Peyer's patch (tissue), 4 donors: ENCODE measurements around the gene PRKCA. TPM values are rescaled to one million over a fixed set of nuclear protein-coding genes. Genes with fewer than 3 reads are reported as not detected.
"Not testable (repeated sequence)": the region's sequence is repeated elsewhere in the genome, so short reads cannot be mapped to it uniquely, and the experiment has no call there.

Source experiments
- DNase-seq, 3 donors: peaks; one replicate each; pipeline ENCODE4 v3.0.0-alpha.2; 2017 to 2019
- H3K27ac ChIP-seq, 4 donors: fragments of 200-600 bp; sonication (generic); one replicate each; pipeline ENCODE4 v1.5.1; 2016 to 2019
- H3K27me3 ChIP-seq, 2 donors: fragments of 200-600 bp; sonication (generic); one replicate each; pipeline ENCODE4 v1.5.1; 2019
- H3K36me3 ChIP-seq, 3 donors: fragments of 200-600 bp; sonication (generic); one replicate each; pipeline ENCODE4 v1.5.1; 2016 to 2019
- H3K4me1 ChIP-seq, 4 donors: fragments of 200-600 bp; sonication (generic); one replicate each; pipeline ENCODE4 v1.5.1; 2016 to 2019
- H3K4me3 ChIP-seq, 4 donors: fragments of 200-600 bp; sonication (generic); 1 replicate in 3 of 4; 2 replicates in 1 of 4; pipeline ENCODE4 v1.5.1; 2016 to 2019; ENCODE audit warnings: mild to moderate bottlenecking in 1 of 4
- H3K9me3 ChIP-seq, 4 donors: fragments of 200-600 bp; sonication (generic); one replicate each; pipeline ENCODE4 v1.5.1; 2016 to 2019; ENCODE audit warnings: mild to moderate bottlenecking in 1 of 4
- POLR2A ChIP-seq, 2 donors: fragments of 450-650 bp; IDR thresholded peaks; one replicate each; pipeline ENCODE4 v1.5.1; 2017; ENCODE audit warnings: antibody characterized with exemption in 2 of 2, mild to moderate bottlenecking in 2 of 2, moderate library complexity in 2 of 2
- total RNA-seq, 4 donors: library from RNA; depleted of rRNA; stranded (reverse); fragments of >200 nt; gene quantifications; one replicate each; pipeline ENCODE4 v1.1.0, GENCODE V29; 2016
- TF ChIP-seq, protein P1 (sequence below), 6 experiments: fragments of 450-650 bp in 4 of 6; fragments of 200-600 bp in 2 of 6; sonication (generic) in 1 of 6; IDR thresholded peaks; one replicate each; pipeline ENCODE4 v1.5.1; 2017 to 2019; ENCODE audit warnings: antibody characterized with exemption in 6 of 6, mild to moderate bottlenecking in 3 of 6, moderate library complexity in 1 of 6

The PRKCA gene
- total RNA-seq, 4 donors from 2014 or later, result 32.2 to 47.0 (median 43.5) TPM

GRCh38 chr17:66344473-66344872 lies 42.1 kb downstream of the PRKCA start:
- TF ChIP-seq POLR2A (IDR thresholded peaks at IDR 0.05), result no peak
- TF ChIP-seq, protein P1, sequence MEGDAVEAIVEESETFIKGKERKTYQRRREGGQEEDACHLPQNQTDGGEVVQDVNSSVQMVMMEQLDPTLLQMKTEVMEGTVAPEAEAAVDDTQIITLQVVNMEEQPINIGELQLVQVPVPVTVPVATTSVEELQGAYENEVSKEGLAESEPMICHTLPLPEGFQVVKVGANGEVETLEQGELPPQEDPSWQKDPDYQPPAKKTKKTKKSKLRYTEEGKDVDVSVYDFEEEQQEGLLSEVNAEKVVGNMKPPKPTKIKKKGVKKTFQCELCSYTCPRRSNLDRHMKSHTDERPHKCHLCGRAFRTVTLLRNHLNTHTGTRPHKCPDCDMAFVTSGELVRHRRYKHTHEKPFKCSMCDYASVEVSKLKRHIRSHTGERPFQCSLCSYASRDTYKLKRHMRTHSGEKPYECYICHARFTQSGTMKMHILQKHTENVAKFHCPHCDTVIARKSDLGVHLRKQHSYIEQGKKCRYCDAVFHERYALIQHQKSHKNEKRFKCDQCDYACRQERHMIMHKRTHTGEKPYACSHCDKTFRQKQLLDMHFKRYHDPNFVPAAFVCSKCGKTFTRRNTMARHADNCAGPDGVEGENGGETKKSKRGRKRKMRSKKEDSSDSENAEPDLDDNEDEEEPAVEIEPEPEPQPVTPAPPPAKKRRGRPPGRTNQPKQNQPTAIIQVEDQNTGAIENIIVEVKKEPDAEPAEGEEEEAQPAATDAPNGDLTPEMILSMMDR (IDR thresholded peaks at IDR 0.05), result no peak
- H3K4me3 ChIP-seq, result no peak overlapping the region
- DNase-seq, result no peak
- H3K4me1 ChIP-seq, result peaks cover 0 to 43% (median under 1%) of the 10 kb centered on the region in 4 donors
- no peaks in the 10 kb centered on the region for H3K36me3 ChIP-seq
- no peaks in the 10 kb centered on the region for H3K9me3 ChIP-seq
- H3K27me3 ChIP-seq, result no peaks in the 10 kb centered on the region
- H3K27ac ChIP-seq, result no peak overlapping the region

DNA sequence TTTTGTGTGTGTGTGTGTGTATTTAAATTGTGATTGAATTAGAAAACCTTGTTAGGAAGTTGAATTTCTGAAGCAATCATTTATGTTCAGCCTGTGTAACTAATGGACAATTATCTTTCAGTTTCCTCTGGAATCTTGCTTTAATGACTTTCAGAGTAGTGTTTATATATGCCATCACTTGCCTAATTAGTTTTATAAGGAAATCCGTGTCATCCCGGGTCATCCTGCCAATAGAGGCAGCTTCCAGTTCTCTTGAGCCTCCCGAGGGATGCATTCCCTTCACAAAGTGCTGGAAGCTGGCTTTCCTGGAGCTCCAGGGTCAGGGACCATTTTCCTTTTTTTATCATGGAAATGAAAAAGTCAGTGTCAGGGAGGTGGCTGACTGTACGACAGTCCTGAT lies 42.9 kb downstream of the PRKCA start:
- H3K27me3 ChIP-seq, result no peaks in the 10 kb centered on the region
- no peak overlapping the region for H3K27ac ChIP-seq
- no peaks in the 10 kb centered on the region for H3K36me3 ChIP-seq
- H3K4me3 ChIP-seq, result no peak overlapping the region
- no peaks in the 10 kb centered on the region for H3K9me3 ChIP-seq
- TF ChIP-seq POLR2A (IDR thresholded peaks at IDR 0.05), result no peak
- TF ChIP-seq, protein P1 (IDR thresholded peaks at IDR 0.05), result no peak
- H3K4me1 ChIP-seq, result peaks cover 0 to 51% (median 4%) of the 10 kb centered on the region in 4 donors
- DNase-seq, result no peak

- not testable (repeated sequence) for H3K4me3 ChIP-seq, H3K9me3 ChIP-seq, H3K27me3 ChIP-seq, H3K36me3 ChIP-seq
- H3K27ac ChIP-seq, result peak overlapping the region in 1 of 4 donors; percentile 65
- peak in 1 of 3 donors; percentile 56 for DNase-seq
- H3K4me1 ChIP-seq, result peaks cover 0 to 53% (median 4%) of the 10 kb centered on the region in 4 donors
Measured at GRCh38 chr17:66345949-66346638, 43.7 kb downstream of the PRKCA start.

- peak overlapping the region in 2 of 4 donors; percentile 40 to 61 for H3K27ac ChIP-seq
- DNase-seq, result no peak
- no peak overlapping the region for H3K4me3 ChIP-seq
- no peaks in the 10 kb centered on the region for H3K36me3 ChIP-seq
- H3K27me3 ChIP-seq, result no peaks in the 10 kb centered on the region
- TF ChIP-seq, protein P1 (IDR thresholded peaks at IDR 0.05), result no peak
- TF ChIP-seq POLR2A (IDR thresholded peaks at IDR 0.05), result no peak
- H3K9me3 ChIP-seq, result no peaks in the 10 kb centered on the region
- peaks cover 0 to 45% (median 4%) of the 10 kb centered on the region in 4 donors for H3K4me1 ChIP-seq
Measured at GRCh38 chr17:66347661-66348514, 45.5 kb downstream of the PRKCA start.

- DNase-seq, result peak in 1 of 3 donors; percentile 75
- H3K27me3 ChIP-seq, result no peaks in the 10 kb centered on the region
- no peaks in the 10 kb centered on the region for H3K9me3 ChIP-seq
- H3K27ac ChIP-seq, result peak overlapping the region in 3 of 4 donors; percentile 22 to 61 (median 40)
- no peak for TF ChIP-seq POLR2A (IDR thresholded peaks at IDR 0.05)
- TF ChIP-seq, protein P1 (IDR thresholded peaks at IDR 0.05), result peak in 2 of 6 experiments; percentile 3 to 10
- H3K4me3 ChIP-seq, result no peak overlapping the region
- no peaks in the 10 kb centered on the region for H3K36me3 ChIP-seq
- peaks cover 0 to 49% (median 4%) of the 10 kb centered on the region in 4 donors for H3K4me1 ChIP-seq
Measured at GRCh38 chr17:66348584-66349165, 46.3 kb downstream of the PRKCA start.
